ENCODE measurements around the gene TRAFD1. TPM values are rescaled to one million over a fixed set of nuclear protein-coding genes. Genes with fewer than 3 reads are reported as not detected.

Gene TRAFD1
- total and polyA plus RNA-seq, 9 of the 15 experiments (the other 6 are each of a cell fraction or from before 2014, with no cell fraction given), result 41.3 to 85.5 (median 54.5) TPM

- TF ChIP-seq E2F6 (IDR thresholded peaks at IDR 0.05; ENCODE audit: borderline replicate concordance in 1 of 2, extremely low read depth in 1 of 2, insufficient read depth in 1 of 2, insufficient read length in 1 of 2, low read depth in 1 of 2, low read length in 1 of 2, poor library complexity in 1 of 2, severe bottlenecking in 1 of 2), result peak in 1 of 2 experiments; percentile 11
- 0 out of 2 replicates have a peak, but pooled peaks have one; percentile 46 for TF ChIP-seq SP1 (CRISPR knock-in tag; IDR thresholded peaks at IDR 0.05)
- TF ChIP-seq, protein P1, sequence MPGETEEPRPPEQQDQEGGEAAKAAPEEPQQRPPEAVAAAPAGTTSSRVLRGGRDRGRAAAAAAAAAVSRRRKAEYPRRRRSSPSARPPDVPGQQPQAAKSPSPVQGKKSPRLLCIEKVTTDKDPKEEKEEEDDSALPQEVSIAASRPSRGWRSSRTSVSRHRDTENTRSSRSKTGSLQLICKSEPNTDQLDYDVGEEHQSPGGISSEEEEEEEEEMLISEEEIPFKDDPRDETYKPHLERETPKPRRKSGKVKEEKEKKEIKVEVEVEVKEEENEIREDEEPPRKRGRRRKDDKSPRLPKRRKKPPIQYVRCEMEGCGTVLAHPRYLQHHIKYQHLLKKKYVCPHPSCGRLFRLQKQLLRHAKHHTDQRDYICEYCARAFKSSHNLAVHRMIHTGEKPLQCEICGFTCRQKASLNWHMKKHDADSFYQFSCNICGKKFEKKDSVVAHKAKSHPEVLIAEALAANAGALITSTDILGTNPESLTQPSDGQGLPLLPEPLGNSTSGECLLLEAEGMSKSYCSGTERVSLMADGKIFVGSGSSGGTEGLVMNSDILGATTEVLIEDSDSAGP (CRISPR knock-in tag; IDR thresholded peaks at IDR 0.05), result no peak
- TF ChIP-seq SIN3A (IDR thresholded peaks at IDR 0.05; ENCODE audit: borderline replicate concordance in 2 of 2, control insufficient read depth in 1 of 2, low read depth in 2 of 2, low read length in 2 of 2), result peak in 1 of 2 experiments; percentile 3; a peak in 1 of 4 replicates
- TF ChIP-seq LCOR (CRISPR knock-in tag; IDR thresholded peaks at IDR 0.05), result peak; percentile 54; the same call in 1 of the 2 replicates
- no peak for TF ChIP-seq CREB1 (IDR thresholded peaks at IDR 0.05)
- TF ChIP-seq CREB1 (CRISPR knock-in tag; IDR thresholded peaks at IDR 0.05), result no peak
- TF ChIP-seq ZBTB40 (IDR thresholded peaks at IDR 0.05), result 0 out of 2 replicates have a peak, but pooled peaks have one; percentile 11
- no peak for TF ChIP-seq ZBTB40 (CRISPR knock-in tag; IDR thresholded peaks at IDR 0.05)
Observed at GRCh38 chr12:112107306-112108201, 17.8 kb upstream of the TRAFD1 start (continued).
